ENCODE measurements around the gene ACVR2A.

Gene ACVR2A

GRCh38 chr2:147855316-147855715, 10.5 kb downstream of the ACVR2A start:
- no peak for DNase-seq (ENCODE audit: low read depth)

DNA sequence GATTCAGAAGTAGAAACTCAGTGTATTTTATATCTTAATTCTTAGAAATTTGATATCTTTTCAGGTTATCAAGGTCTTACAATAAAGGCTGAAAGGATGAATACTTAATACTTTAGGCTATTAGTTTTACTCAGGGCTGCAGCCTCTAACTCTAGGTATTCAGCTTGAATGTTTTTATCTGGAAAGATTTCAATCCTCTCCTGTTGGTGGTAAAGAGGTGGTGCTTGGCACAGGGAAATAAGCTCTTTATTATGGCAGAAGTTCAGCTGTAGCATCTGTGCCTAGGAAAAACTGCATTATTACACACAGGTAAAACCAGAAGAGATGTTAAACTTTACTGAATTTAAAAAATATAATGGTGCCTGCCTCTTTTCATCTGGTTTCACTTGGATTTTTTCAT, 11.1 kb downstream of the ACVR2A start:
- no peak for DNase-seq (ENCODE audit: low read depth)

- no peak for DNase-seq (ENCODE audit: low read depth)
These were observed 15.2 kb downstream of the ACVR2A start for GRCh38 chr2:147860009-147860408.

- DNase-seq (ENCODE audit: low read depth), result no peak
These were observed 18.2 kb downstream of the ACVR2A start for GRCh38 chr2:147862859-147863516.

GRCh38 chr2:147863835-147864234, 19.0 kb downstream of the ACVR2A start:
- no peak for DNase-seq (ENCODE audit: low read depth)

- DNase-seq (ENCODE audit: low read depth), result no peak
These were observed 20.7 kb downstream of the ACVR2A start for GRCh38 chr2:147865560-147865959.

GRCh38 chr2:147867050-147867449, 22.2 kb downstream of the ACVR2A start:
- DNase-seq (ENCODE audit: low read depth), result no peak

GRCh38 chr2:147869934-147870333, 25.1 kb downstream of the ACVR2A start:
- no peak for DNase-seq (ENCODE audit: low read depth)

DNA sequence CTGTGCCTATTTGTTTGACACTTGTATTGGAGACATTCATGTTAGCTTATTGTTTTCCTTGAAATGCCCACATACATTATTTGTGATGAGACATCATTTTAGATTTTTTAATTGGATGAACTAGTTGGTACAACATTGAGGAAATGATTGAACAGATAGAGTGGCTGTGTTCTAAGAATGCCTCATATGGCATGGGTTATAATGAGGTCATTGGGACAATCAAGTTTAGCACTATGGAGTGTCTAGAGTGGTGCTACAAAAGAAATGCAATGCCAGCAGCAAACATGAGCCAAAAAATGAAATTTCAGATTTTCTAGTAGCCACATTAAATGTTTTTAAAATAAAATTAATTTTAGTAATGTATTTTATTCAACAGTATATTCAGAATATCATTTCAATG, 28.1 kb downstream of the ACVR2A start:
- DNase-seq (ENCODE audit: low read depth), result no peak

GRCh38 chr2:147873859-147874483, 29.1 kb downstream of the ACVR2A start:
- DNase-seq (ENCODE audit: low read depth), result no peak

DNA sequence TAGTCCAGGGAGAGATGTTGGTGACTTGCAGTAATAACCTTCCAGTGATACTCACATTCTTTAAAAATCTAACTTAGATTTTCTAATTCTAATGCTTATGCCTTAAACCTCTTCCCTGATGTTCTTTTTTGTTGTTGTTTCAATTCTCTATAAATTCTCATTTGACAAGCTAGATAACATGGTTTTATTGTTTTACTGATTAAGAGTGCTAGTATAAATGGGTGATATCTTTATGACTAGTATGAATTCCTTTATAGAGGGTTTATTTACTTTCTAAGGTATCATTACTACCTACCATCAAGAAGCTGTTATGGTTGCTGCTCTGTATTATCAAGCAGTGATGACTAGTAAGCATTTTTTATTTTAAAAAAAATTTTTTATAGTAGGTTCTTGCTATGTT, 35.0 kb downstream of the ACVR2A start:
- no peak for DNase-seq (ENCODE audit: low read depth)

DNA sequence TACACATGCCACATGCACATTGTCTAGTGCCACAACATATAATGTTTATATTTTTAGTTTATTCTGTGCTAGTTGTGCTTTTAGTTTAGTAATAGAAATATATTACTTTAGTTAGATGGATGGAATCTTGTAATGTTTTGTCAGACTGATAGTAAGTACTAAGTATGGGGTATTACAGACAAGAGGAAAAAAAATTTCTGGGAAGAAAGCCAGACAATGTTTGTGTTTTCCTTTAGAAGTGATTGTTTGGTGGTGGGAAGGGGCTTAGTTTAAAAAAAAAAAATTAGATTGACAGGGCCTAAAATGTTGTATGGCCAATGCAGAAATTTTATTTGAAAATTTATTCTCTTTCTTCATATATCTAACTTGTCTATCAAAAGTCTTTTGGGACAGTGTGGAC, 37.8 kb downstream of the ACVR2A start:
- DNase-seq (ENCODE audit: low read depth), result no peak

- DNase-seq (ENCODE audit: low read depth), result no peak
These were observed 40.0 kb downstream of the ACVR2A start for GRCh38 chr2:147884830-147885229.

- no peak for DNase-seq (ENCODE audit: low read depth)
These were observed 41.3 kb downstream of the ACVR2A start for GRCh38 chr2:147886136-147886535.

DNA sequence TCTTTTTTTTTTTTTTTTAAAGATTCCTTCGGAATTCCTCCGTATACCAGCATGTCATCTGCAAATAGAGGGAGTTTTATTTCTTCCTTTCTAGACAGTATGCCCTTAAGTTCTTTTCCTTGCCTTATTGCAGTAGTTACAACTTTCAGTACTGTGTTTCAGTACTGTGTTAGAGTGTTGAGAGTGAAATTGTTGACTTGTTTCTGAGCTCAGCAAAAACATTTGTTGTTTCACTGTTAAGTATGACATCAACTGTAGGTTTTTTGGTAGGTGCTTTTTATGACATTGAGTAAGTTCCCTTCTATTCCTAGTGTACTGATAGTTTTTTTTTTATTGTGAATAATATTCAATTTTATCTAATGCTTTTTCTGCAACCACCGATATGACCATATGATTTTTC, 43.9 kb downstream of the ACVR2A start:
- DNase-seq (ENCODE audit: low read depth), result no peak

- no peak for DNase-seq (ENCODE audit: low read depth)
These were observed 59.2 kb downstream of the ACVR2A start for GRCh38 chr2:147904051-147904450.

- DNase-seq (ENCODE audit: low read depth), result no peak
These were observed 64.3 kb downstream of the ACVR2A start for GRCh38 chr2:147909178-147909577.

GRCh38 chr2:147910990-147911473, 66.2 kb downstream of the ACVR2A start:
- no peak for DNase-seq (ENCODE audit: low read depth)

GRCh38 chr2:147913701-147914480, 69.1 kb downstream of the ACVR2A start:
- DNase-seq (ENCODE audit: low read depth), result no peak

DNA sequence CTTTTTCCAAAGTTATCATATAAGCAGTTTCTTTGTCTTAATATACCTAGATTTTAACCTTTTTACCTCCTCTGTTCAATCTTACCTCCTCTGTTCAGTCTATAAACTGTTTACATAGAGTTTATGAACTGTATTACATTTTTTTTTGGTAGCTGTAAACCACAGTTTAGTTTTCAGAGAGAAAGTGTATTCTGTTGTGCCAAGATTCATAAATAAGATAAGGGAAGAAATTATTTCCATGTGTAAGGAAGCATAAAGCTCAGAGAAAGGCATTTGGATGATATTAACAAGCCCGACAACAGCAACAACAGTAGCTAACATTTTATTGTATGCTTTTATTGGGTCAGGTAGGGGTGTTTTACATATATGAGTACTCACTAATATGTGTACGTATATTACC, 71.2 kb downstream of the ACVR2A start:
- DNase-seq (ENCODE audit: low read depth), result no peak

GRCh38 chr2:147916723-147917122, 71.9 kb downstream of the ACVR2A start:
- no peak for DNase-seq (ENCODE audit: low read depth)

- DNase-seq (ENCODE audit: low read depth), result no peak
These were observed 72.3 kb downstream of the ACVR2A start for GRCh38 chr2:147917161-147917560.

DNA sequence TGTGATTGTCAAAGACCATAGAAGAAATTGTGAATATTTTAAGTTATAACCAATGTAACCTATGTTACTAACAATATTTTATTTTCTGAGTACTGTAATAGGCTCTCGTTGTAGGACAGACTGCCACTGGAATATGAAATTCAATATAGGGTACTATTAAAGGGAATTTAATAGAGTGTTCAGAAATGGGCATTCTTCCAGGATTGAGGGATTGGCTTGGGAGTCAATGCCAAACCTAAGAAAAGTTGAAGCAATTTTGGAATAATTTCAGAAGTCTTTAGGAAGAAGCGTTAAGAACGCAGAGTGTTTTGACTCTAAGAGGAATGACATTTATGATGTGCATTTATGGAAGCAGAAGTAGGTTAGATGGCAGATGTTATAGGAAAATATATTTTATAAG, 79.0 kb downstream of the ACVR2A start:
- DNase-seq (ENCODE audit: low read depth), result no peak

All from stimulated activated CD8-positive, alpha-beta memory T cell treated with anti-CD3 and anti-CD28 coated beads, Interleukin-12 subunit alpha, Interleukin-12 subunit beta, amount 100 ng/mL, for 4 hours (primary cell).